Cerebellar nuclear complex (tissue), 1 donor: ENCODE data around the gene ABHD15.

Source experiments
- DNase-seq, 2 experiments: peaks; one replicate each; lab custom pipeline; 2025; lab: John Stamatoyannopoulos, UW

The ABHD15 gene

DNA sequence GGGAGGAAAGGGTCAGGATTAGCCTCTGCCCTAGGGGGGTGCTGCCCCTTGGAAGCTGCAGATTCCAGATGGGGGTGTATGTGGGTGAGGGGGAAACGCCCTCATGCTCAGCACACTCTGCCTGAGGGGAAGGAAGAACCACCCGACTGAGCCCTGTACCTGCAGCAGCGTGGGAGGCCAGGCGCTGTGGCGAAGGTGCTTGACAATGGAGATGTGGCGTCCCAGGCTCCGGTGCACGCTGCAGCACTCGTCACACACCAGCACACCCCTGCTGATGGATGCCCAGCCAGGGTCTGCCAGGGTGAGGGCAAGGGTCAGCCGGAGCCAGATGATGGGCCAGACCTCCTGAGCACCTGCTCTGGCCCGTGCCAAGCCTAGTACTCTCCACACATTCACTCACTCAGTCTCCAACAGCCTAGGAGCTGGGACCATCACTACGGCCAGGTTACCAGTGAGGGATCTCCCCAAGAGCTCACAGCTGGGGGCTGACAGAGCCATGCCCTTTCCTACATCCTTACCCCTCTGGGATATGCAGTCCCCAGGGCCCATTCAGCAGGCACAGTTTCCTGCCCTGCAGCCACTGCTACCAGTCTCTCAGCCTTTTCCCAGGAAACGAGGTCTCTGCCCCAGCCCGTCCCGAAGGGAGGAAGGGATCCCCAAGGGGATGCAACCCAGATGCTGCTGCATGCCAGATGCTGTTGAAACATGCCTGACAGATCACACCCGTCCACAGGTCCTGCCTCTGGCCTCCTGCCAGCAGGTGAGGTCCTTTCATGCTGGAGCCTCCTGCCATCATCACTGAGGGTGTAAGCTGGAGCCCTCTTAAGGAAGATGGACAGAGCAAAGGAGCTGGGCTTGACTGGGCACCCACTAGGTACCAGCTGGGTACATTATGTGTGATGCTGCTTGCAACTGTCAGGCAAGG lies 16.7 kb upstream of the ABHD15 start:
- DNase-seq = no peak

DNA sequence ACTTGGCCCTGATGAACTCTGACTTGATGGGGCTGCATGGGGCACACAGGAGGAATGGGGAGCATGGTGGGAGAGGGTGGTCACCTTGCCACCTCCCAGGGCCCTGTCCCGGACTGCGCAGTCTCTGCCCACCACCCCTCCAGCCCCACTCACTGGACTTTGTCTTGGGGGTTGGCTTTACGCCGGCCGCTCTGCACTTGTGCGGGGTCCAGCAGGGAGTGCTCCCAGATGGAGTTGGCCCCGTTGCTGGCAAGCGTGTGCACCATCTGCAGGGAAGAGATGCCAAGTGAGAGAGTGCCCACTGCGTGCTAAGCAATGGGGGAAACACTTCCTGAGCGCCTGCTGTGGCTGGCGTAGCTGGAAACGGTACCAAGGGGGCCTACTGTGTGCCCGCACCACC lies 15.9 kb upstream of the ABHD15 start:
- peak in 1 of 2 experiments; percentile 59 for DNase-seq

- no peak for DNase-seq
Observed at GRCh38 chr17:29582254-29582765, 15.5 kb upstream of the ABHD15 start.

GRCh38 chr17:29581583-29582253 lies 14.9 kb upstream of the ABHD15 start:
- DNase-seq = no peak

- peak in 1 of 2 experiments; percentile 87 for DNase-seq
Observed at GRCh38 chr17:29579866-29580771, 13.3 kb upstream of the ABHD15 start.

GRCh38 chr17:29578626-29579485 lies 12.0 kb upstream of the ABHD15 start:
- no peak for DNase-seq

- DNase-seq = no peak
Observed at GRCh38 chr17:29577385-29578211, 10.8 kb upstream of the ABHD15 start.

GRCh38 chr17:29577001-29577370 lies 10.1 kb upstream of the ABHD15 start:
- DNase-seq = no peak

DNA sequence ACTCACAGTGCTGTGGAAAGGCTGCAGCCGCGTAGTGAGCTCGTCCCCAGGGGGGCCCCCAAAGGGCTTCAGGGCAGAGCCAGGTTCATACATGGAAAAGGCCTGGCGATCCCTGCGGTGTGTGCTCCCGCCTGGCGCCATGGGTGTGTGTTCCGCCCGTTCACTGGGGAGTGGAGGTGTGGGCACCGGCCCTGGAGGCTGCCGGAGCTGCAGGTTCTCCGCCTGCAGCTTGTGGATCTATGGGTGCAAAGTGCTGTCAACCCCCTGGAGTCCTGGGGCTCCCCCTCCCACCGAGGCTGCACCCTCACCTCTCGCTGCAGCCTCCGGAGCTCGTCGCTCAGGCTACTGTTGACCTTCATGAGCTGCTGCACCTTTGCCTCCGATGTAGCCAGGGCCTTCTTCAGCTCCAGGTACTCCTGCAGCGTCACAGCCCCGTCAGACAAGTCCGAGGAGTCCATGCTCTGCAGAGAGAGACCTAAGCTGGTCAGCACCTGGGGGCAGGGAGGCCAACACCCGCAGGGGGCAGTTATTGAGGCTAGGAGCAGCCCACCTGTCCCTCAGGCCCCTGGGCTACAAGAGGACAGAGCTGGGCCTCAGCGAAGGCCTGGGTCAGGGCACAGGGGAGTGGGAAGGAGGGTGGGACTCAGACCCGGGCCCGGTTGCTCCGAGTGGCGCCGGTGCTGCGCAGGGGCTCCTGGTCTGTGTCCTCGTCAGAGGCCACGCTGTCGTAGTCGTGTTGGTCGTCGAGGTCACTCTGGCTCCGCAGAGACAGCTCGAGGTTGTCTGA lies 9.6 kb upstream of the ABHD15 start:
- DNase-seq = no peak

DNA sequence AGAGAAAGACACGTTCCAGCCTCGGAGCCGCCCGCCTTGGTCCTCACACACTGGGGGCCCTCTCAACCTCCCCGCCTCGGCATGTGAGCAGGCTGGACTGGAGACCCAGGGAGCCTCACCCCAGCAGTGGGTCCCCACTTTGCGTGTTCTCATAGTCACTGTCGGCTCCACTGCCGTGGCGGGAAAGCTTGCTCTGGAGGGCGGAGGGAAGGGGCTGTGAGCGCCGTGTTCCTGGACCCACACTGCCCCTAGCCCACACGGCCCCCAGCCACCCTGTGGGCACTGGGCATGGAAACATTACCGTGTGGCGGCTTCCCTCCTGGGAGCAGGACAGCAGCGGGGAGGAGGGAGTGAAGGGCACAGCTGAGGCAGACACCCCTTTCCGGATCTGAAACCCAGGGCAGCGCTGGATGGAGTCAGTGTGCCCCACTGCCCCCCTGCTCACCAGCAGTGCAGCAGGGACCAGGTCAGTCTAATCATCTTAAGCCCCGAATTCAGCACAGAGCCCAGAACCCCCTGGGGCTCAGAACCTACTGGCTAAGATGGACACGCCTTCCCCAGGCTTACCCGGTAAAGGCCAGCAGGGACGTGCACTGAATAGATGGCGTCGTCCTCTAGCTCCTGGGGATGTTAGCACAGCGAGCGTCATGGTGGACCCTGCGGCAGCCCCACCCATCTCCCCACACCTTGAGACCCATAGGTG lies 8.8 kb upstream of the ABHD15 start:
- no peak for DNase-seq

- DNase-seq = no peak
Observed at GRCh38 chr17:29574732-29575510, 8.1 kb upstream of the ABHD15 start.

DNA sequence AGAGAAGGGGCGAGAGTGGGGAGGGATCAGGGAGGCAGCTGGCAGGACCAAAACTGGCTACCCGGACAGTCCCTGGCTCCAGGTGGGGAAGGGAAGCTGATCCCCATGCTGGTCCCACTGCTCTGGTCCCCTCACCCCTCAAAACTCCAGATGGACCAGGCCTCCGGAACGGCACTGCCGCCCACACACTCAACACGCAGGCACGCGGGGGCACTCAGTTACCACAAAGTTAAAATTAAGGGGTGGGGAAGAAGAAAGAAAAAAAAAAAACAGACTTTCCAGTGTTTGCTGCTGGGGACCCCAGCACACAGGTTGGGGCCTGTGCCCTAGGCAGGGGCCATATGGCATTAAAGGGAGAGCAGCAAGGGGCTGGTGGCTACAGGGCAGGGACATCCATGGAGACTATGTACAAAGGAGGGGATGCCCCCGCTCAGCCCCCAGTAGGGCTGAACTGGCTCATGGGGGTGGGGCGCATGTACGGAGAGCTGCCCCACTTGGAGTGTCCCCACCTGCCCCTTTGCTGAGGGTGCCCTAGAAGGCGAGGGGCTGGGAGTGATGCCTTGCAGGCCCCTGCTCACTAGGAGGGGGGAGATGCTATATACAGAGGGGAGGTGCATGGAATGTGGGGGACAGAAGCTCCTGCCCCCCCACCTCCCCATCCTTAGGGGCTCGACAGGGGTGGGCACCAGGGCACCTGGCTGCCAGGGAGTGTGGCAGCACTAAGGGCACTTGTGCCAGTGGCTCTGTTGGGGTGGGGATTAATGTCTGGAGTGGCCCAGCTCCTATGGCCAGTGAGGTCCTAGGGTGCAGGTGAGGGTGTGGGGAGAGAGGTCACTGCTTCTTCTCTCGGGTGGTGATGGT lies 7.3 kb upstream of the ABHD15 start:
- no peak for DNase-seq

DNA sequence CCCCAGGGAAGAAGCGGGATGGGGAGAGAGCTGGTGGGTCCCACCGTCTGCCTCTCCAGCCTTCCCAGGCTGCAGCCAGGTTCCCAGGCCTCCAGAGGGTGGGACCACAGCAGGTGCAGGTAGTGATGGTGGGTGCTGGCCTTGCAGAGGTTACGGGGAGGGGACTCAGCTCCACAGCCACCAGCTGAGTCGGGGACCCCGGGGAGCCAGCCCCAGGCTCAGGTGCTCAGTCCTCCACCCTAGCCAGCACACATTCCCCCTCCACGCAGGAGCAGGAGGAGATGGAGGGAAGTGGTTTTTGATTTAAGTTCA lies 6.7 kb upstream of the ABHD15 start:
- no peak for DNase-seq

DNA sequence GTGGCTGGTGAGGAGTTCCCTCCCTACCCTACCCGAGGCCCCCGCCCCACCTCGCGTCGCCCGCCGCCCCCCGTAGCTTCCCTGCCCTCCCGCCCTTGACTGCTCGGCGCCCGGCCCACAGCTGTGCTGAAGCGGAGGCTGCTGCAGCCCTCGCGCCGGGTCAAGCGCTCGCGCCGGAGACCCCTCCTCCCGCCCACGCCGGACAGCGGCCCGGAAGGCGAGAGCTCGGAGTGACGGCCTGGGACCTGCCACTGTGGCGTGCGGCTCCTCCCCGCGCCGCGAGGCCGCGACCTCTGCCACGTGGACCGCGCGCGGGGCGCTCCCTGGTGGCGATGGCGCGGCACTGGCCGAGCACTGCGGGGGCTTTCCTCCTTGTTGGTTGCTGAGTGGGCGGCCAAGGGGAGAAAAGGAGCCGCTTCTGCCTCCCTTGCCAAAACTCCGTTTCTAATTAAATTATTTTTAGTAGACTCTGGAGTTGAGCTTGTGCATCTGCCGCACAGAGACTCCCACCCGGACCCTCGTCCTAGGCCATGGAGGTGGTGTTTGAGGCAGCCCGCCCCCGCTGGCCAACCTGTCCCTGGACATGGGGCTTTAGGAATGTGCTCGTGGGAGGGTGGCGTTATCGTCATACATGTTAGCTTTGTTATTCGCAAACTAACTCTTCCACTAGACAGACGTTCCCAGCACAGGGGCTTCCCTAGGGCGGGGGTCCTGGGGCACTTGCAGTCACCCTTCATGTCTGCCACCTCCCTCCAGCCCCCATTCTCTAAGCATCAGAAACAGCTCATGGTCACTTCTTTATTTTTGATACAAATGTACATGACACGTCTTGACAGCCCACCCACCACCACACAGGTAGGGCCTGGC lies 6.1 kb upstream of the ABHD15 start:
- no peak for DNase-seq

- DNase-seq = no peak
Observed at GRCh38 chr17:29571883-29572681, 5.2 kb upstream of the ABHD15 start.
